CD4-positive, alpha-beta memory T cell (primary cell): ENCODE measurements around the gene CKS1B. TPM values are rescaled to one million over a fixed set of nuclear protein-coding genes. Genes with fewer than 3 reads are reported as not detected.

Experiments used
- CTCF ChIA-PET: fragments of 350-600 bp; sonication (Branson Sonifier 250); formaldehyde crosslinking; loops from one replicate; lab custom pipeline; 2021; ENCODE audit warnings: inconsistent platforms; ENCODE audit not compliant: partially characterized antibody; lab: Charles Lee
- POLR2A ChIA-PET: fragments of 350-600 bp; sonication (Branson Sonifier 250); formaldehyde crosslinking; loops from one replicate; lab custom pipeline; 2021; ENCODE audit not compliant: partially characterized antibody; lab: Charles Lee
- DNase-seq, 5 donors: peaks; one replicate each; pipeline versions ENCODE4 v3.0.0 to v3.0.0-alpha.2; 2020 to 2022; ENCODE audit warnings: mixed read lengths in 1 of 5
- H3K27ac ChIP-seq: one replicate; pipeline ENCODE4 v1.7.0; 2013; ENCODE audit warnings: low read depth, low read length
- H3K27me3 ChIP-seq: 2 replicates; pipeline ENCODE4 v1.7.0; 2013; ENCODE audit warnings: mild to moderate bottlenecking, low read length, moderate library complexity; ENCODE audit not compliant: insufficient read depth
- H3K36me3 ChIP-seq: 2 replicates; pipeline ENCODE4 v1.7.0; 2013; ENCODE audit warnings: mild to moderate bottlenecking, low read length, moderate library complexity; ENCODE audit not compliant: insufficient read depth
- H3K4me1 ChIP-seq: 2 replicates; pipeline ENCODE4 v1.7.0; 2013; ENCODE audit warnings: mild to moderate bottlenecking, low read length, moderate library complexity; ENCODE audit not compliant: insufficient read depth
- H3K4me3 ChIP-seq, 2 donors: one replicate each; pipeline ENCODE4 v1.7.0; 2013; ENCODE audit warnings: low read length in 2 of 2, mild to moderate bottlenecking in 1 of 2
- H3K9me3 ChIP-seq, 2 donors: one replicate each; pipeline ENCODE4 v1.7.0; 2013; ENCODE audit warnings: low read length in 2 of 2, control low read depth in 1 of 2; ENCODE audit not compliant: control insufficient read depth in 1 of 2
- H3K27ac Mint-ChIP-seq, 7 donors: one replicate each; pipeline ENCODE4 v1.8.0; 2020 to 2021; ENCODE audit warnings: mixed read lengths in 7 of 7, mild to moderate bottlenecking in 6 of 7, inconsistent platforms in 3 of 7, moderate library complexity in 3 of 7
- H3K27me3 Mint-ChIP-seq, 2 donors: one replicate each; pipeline ENCODE4 v1.8.0; 2020 to 2021; ENCODE audit warnings: mixed read lengths in 2 of 2
- H3K36me3 Mint-ChIP-seq, 2 donors: one replicate each; pipeline ENCODE4 v1.8.0; 2020 to 2021; ENCODE audit warnings: mixed read lengths in 2 of 2, inconsistent platforms in 1 of 2, mild to moderate bottlenecking in 1 of 2
- H3K4me1 Mint-ChIP-seq, 4 donors: one replicate each; pipeline ENCODE4 v1.8.0; 2020 to 2021; ENCODE audit warnings: mixed read lengths in 4 of 4, mild to moderate bottlenecking in 1 of 4
- H3K4me3 Mint-ChIP-seq, 8 donors: one replicate each; pipeline ENCODE4 v1.8.0; 2020 to 2021; ENCODE audit warnings: mixed read lengths in 8 of 8, mild to moderate bottlenecking in 7 of 8, moderate library complexity in 6 of 8, inconsistent platforms in 3 of 8
- H3K9me3 Mint-ChIP-seq, 8 donors: one replicate each; pipeline ENCODE4 v1.8.0; 2020 to 2021; ENCODE audit warnings: mixed read lengths in 8 of 8, mild to moderate bottlenecking in 5 of 8, inconsistent platforms in 3 of 8, moderate library complexity in 1 of 8
- intact Hi-C: fragments of 100-400 bp; cut with micrococcal nuclease; formaldehyde crosslinking; loops from one replicate; pipeline ENCODE4 v1.15.1; 2023
- polyA plus RNA-seq, 2 donors: library from polyadenylated mRNA; unstranded; fragments of 300-500 nt; fragmentation: Illumina TruSeq; gene quantifications; one replicate each; pipeline ENCODE4 v1.2.3, GENCODE V29; 2021
- total RNA-seq, 2 experiments: library from RNA; stranded (reverse); gene quantifications; one replicate each; pipeline ENCODE4 v1.2.3, GENCODE V29; 2021

CKS1B gene
- total and polyA plus RNA-seq, 4 experiments from 2014 or later, result 12.2 to 67.9 (median 31.6) TPM

GRCh38 chr1:155017041-155017945, 42.8 kb downstream of the CKS1B start:
- peaks cover 46 to 71% (median 64%) of the 10 kb centered on the region in 4 donors for H3K4me1 Mint-ChIP-seq
- ChIA-PET CTCF (interaction anchor here (0.6 to 18.7 kb wide), 31 partner anchors 9 to 536 kb away, joined by 3 to 381 read pairs (median 5); partner anchors contain the start of genes ADAM15, CKS1B, FLAD1 and LENEP), POLR2A (interaction anchor here (0.6 to 38.9 kb wide), 13 partner anchors 10 to 125 kb away, joined by 3 to 1543 read pairs (median 4); partner anchors contain the start of genes ADAM15, CKS1B, FLAD1 and LENEP)
- H3K4me1 ChIP-seq, result peaks cover 64% of the 10 kb centered on the region
- intact Hi-C loops, result loop anchor here (1.0 kb wide), 8 partner anchors 18 to 458 kb away; partner anchors contain the start of genes ADAM15, FLAD1 and PYGO2
- peak overlapping the region; percentile 76 to 94 (median 85) for H3K27ac Mint-ChIP-seq
- H3K36me3 ChIP-seq, result peaks cover 8% of the 10 kb centered on the region
- no peaks in the 10 kb centered on the region for H3K27me3 ChIP-seq
- DNase-seq, result peak; percentile 88 to 91 (median 89)
- peak overlapping the region in 7 of 8 donors; percentile 58 to 86 (median 74) for H3K4me3 Mint-ChIP-seq
- peaks cover 13 to 31% of the 10 kb centered on the region in 2 donors for H3K36me3 Mint-ChIP-seq
- H3K27ac ChIP-seq, result peak overlapping the region; percentile 86
- peak overlapping the region; percentile 11 to 24 for H3K4me3 ChIP-seq
- peaks cover 0 to 3% (median 0%) of the 10 kb centered on the region in 8 donors for H3K9me3 Mint-ChIP-seq
- H3K9me3 ChIP-seq, result no peaks in the 10 kb centered on the region
- no peaks in the 10 kb centered on the region for H3K27me3 Mint-ChIP-seq

DNA sequence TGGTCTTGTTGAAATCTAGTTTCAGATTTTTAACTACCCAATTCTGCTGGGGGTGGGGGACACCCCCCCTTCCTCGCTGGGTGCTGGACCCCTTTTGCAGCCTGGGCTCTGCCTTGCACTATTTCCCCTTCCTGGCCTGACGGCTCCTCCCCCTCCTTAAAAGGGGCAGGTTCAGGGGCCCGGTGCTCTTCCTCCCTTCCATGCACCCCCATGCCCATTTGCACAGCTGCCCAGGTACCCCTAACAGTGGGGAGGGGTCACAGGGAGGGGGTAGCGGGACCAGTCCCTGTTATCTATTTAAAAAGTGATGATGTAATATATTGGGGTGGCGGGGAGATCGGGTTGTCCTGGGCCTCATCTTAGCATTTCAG, 43.5 kb downstream of the CKS1B start:
- H3K4me3 ChIP-seq, result peak overlapping the region; percentile 11 to 24
- H3K4me1 ChIP-seq, result peaks cover 57% of the 10 kb centered on the region

GRCh38 chr1:155018617-155019348, 44.3 kb downstream of the CKS1B start:
- ChIA-PET POLR2A (interaction anchor here (0.6 to 38.9 kb wide), 7 partner anchors 11 to 82 kb away, joined by 3 to 1543 read pairs (median 67); partner anchors contain the start of genes CKS1B, FLAD1, LENEP and PBXIP1), CTCF (interaction anchor here (0.6 to 18.7 kb wide), 11 partner anchors 20 to 112 kb away, joined by 3 to 381 read pairs (median 26); partner anchors contain the start of genes ADAM15, CKS1B, FLAD1 and LENEP)
- H3K4me3 Mint-ChIP-seq, result no peak overlapping the region
- H3K4me3 ChIP-seq, result no peak overlapping the region
- H3K27ac Mint-ChIP-seq, result peak overlapping the region; percentile 36 to 91 (median 86)
- intact Hi-C loops, result no loop called here
- H3K27ac ChIP-seq, result peak overlapping the region; percentile 86
- H3K9me3 ChIP-seq, result no peaks in the 10 kb centered on the region
- no peak for DNase-seq
- H3K27me3 Mint-ChIP-seq, result no peaks in the 10 kb centered on the region
- no peaks in the 10 kb centered on the region for H3K27me3 ChIP-seq
- H3K36me3 Mint-ChIP-seq, result peaks cover 13 to 20% of the 10 kb centered on the region in 2 donors
- H3K36me3 ChIP-seq, result peaks cover 8% of the 10 kb centered on the region
- peaks cover 38 to 68% (median 54%) of the 10 kb centered on the region in 4 donors for H3K4me1 Mint-ChIP-seq
- peaks cover 0 to 1% (median 0%) of the 10 kb centered on the region in 8 donors for H3K9me3 Mint-ChIP-seq
- H3K4me1 ChIP-seq, result peaks cover 49% of the 10 kb centered on the region

More for the DNA sequence above, 43.5 kb downstream of the CKS1B start:
- ChIA-PET CTCF (interaction anchor here (0.6 to 18.7 kb wide), 28 partner anchors 10 to 537 kb away, joined by 3 to 381 read pairs (median 5); partner anchors contain the start of genes ADAM15, CKS1B, FLAD1 and LENEP), POLR2A (interaction anchor here (0.6 to 38.9 kb wide), 12 partner anchors 10 to 81 kb away, joined by 3 to 1543 read pairs (median 7); partner anchors contain the start of genes ADAM15, CKS1B, FLAD1 and LENEP)
- no peak for DNase-seq
- Mint-ChIP-seq H3K36me3 (peaks cover 13 to 26% of the 10 kb centered on the region in 2 donors), H3K4me3 (peak overlapping the region in 7 of 8 donors; percentile 48 to 74 (median 64)), H3K9me3 (peaks cover 0 to under 1% (median 0%) of the 10 kb centered on the region in 8 donors), H3K27me3 (no peaks in the 10 kb centered on the region), H3K27ac (peak overlapping the region; percentile 73 to 94 (median 79)), H3K4me1 (peaks cover 43 to 69% (median 61%) of the 10 kb centered on the region in 4 donors)
- no peaks in the 10 kb centered on the region for H3K27me3 ChIP-seq
- H3K27ac ChIP-seq, result peak overlapping the region; percentile 86
- H3K9me3 ChIP-seq, result no peaks in the 10 kb centered on the region
- intact Hi-C loops, result loop anchor here (1.0 kb wide), 8 partner anchors 19 to 459 kb away; partner anchors contain the start of genes ADAM15, FLAD1 and PYGO2
- H3K36me3 ChIP-seq, result peaks cover 8% of the 10 kb centered on the region

GRCh38 chr1:155019377-155020245, 45.1 kb downstream of the CKS1B start:
- peak overlapping the region in 4 of 8 donors; percentile 9 to 43 (median 22) for H3K4me3 Mint-ChIP-seq

DNA sequence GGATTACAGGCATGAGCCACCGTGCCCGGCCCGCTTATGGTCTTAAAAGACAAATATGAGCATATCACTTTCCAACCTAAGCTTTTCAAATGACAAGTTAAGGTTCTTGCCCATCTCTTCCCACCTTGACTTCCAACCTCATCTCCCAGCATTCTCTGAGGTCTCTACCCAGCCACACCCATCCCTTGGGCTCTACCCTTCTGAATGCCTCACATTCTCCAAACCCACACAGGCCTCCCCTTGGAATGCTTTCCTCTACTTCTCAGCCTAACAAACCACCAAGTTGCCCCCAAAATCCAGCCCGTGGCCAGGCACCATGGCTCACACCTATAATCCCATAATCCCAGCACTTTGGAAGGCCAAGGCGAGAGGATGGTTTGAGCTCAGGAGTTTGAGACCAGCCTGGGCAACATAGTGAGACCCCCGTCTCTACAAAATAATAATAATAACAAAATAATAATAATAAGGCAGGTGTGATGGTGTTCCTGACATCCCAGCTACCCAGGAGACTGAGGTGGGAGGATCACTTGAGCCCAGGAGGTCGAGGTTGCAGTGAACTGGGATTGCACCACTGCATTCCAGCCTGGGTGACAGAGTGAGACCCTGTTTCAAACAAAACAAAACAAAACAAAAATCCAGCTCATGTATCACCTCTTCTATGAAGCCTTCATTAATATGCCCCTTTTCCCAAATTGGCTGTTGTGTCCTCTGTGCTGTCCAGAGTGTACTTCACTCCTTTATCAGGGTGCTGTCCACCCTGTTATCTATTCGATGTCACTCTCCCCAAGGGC, 47.9 kb downstream of the CKS1B start:
- Histone ChIP-seq H3K27ac (no peak overlapping the region), H3K36me3 (no peaks in the 10 kb centered on the region), H3K27me3 (no peaks in the 10 kb centered on the region), H3K4me1 (peaks cover 14% of the 10 kb centered on the region), H3K4me3 (no peak overlapping the region), H3K9me3 (no peaks in the 10 kb centered on the region)
- peak overlapping the region in 3 of 7 donors; percentile 72 to 85 (median 81) for H3K27ac Mint-ChIP-seq
- ChIA-PET POLR2A (interaction anchor here (1.0 to 38.9 kb wide), 5 partner anchors 9 to 86 kb away, joined by 3 to 1543 read pairs (median 5); partner anchors contain the start of genes CKS1B, FLAD1, PBXIP1 and PMVK), CTCF (interaction anchor here (1.0 to 18.7 kb wide), 4 partner anchors 23 to 39 kb away, joined by 3 to 381 read pairs (median 6); partner anchors contain the start of genes LENEP and ZBTB7B)
- H3K9me3 Mint-ChIP-seq, result peaks cover 0 to 1% (median 0%) of the 10 kb centered on the region in 8 donors
- H3K4me1 Mint-ChIP-seq, result peaks cover 19 to 39% (median 27%) of the 10 kb centered on the region in 4 donors
- DNase-seq, result no peak
- intact Hi-C loops, result no loop called here
- no peaks in the 10 kb centered on the region for H3K27me3 Mint-ChIP-seq
- no peak overlapping the region for H3K4me3 Mint-ChIP-seq
- H3K36me3 Mint-ChIP-seq, result peaks cover 2 to 4% of the 10 kb centered on the region in 2 donors

More at GRCh38 chr1:155019377-155020245, 45.1 kb downstream of the CKS1B start:
- Histone ChIP-seq H3K4me1 (peaks cover 41% of the 10 kb centered on the region), H3K27me3 (no peaks in the 10 kb centered on the region), H3K27ac (no peak overlapping the region), H3K36me3 (peaks cover 8% of the 10 kb centered on the region), H3K9me3 (no peaks in the 10 kb centered on the region), H3K4me3 (no peak overlapping the region)
- DNase-seq, result no peak
- Mint-ChIP-seq H3K9me3 (peaks cover 0 to 1% (median 0%) of the 10 kb centered on the region in 8 donors), H3K27ac (peak overlapping the region; percentile 65 to 91 (median 87)), H3K36me3 (peaks cover 9 to 14% of the 10 kb centered on the region in 2 donors), H3K4me1 (peaks cover 31 to 63% (median 47%) of the 10 kb centered on the region in 4 donors), H3K27me3 (no peaks in the 10 kb centered on the region)
- ChIA-PET POLR2A (interaction anchor here (0.6 to 38.9 kb wide), 5 partner anchors 11 to 49 kb away, joined by 3 to 1543 read pairs (median 67); partner anchors contain the start of genes CKS1B, FLAD1, LENEP and PBXIP1), CTCF (interaction anchor here (0.7 to 18.7 kb wide), 15 partner anchors 8 to 460 kb away, joined by 3 to 381 read pairs (median 3); partner anchors contain the start of genes ADAM15, CKS1B, FLAD1 and LENEP)
- intact Hi-C loops, result no loop called here
